Measurements from ENCODE around the gene TEX44.

The TEX44 gene

GRCh38 chr2:231621051-231621879 lies 28.6 kb downstream of the TEX44 start:
- TF ChIP-seq, protein P1, sequence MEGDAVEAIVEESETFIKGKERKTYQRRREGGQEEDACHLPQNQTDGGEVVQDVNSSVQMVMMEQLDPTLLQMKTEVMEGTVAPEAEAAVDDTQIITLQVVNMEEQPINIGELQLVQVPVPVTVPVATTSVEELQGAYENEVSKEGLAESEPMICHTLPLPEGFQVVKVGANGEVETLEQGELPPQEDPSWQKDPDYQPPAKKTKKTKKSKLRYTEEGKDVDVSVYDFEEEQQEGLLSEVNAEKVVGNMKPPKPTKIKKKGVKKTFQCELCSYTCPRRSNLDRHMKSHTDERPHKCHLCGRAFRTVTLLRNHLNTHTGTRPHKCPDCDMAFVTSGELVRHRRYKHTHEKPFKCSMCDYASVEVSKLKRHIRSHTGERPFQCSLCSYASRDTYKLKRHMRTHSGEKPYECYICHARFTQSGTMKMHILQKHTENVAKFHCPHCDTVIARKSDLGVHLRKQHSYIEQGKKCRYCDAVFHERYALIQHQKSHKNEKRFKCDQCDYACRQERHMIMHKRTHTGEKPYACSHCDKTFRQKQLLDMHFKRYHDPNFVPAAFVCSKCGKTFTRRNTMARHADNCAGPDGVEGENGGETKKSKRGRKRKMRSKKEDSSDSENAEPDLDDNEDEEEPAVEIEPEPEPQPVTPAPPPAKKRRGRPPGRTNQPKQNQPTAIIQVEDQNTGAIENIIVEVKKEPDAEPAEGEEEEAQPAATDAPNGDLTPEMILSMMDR (IDR thresholded peaks at IDR 0.05; ENCODE audit: insufficient read depth, low read length) = no peak
- TF ChIP-seq REST (IDR thresholded peaks at IDR 0.05; ENCODE audit: insufficient replicate concordance, low read depth) = no peak
- no peak for TF ChIP-seq SPI1 (IDR thresholded peaks at IDR 0.05; ENCODE audit: borderline replicate concordance, low read depth)
- no peak for TF ChIP-seq POLR2AphosphoS5 (IDR thresholded peaks at IDR 0.05; ENCODE audit: low read depth)
- no peak for TF ChIP-seq GABPA (IDR thresholded peaks at IDR 0.05; ENCODE audit: low read depth)
- no peak for DNase-seq (ENCODE audit: low read depth in 1 of 2, low spot score in 1 of 2)
- Histone ChIP-seq H3K27me3 (ENCODE audit: insufficient read depth, poor library complexity, severe bottlenecking) (no peaks in the 10 kb centered on the region), H3K4me3 (replicated peaks; ENCODE audit: insufficient read depth, low read length) (no peak overlapping the region), H3K27ac (replicated peaks) (no peak overlapping the region)

- DNase-seq (ENCODE audit: low read depth in 1 of 2, low spot score in 1 of 2) = no peak
- H3K4me3 ChIP-seq (replicated peaks; ENCODE audit: insufficient read depth, low read length) = no peak overlapping the region
- no peaks in the 10 kb centered on the region for H3K27me3 ChIP-seq (ENCODE audit: insufficient read depth, poor library complexity, severe bottlenecking)
- TF ChIP-seq POLR2AphosphoS5 (IDR thresholded peaks at IDR 0.05; ENCODE audit: low read depth) (no peak), REST (IDR thresholded peaks at IDR 0.05; ENCODE audit: insufficient replicate concordance, low read depth) (no peak), SPI1 (IDR thresholded peaks at IDR 0.05; ENCODE audit: borderline replicate concordance, low read depth) (no peak), GABPA (IDR thresholded peaks at IDR 0.05; ENCODE audit: low read depth) (no peak)
- TF ChIP-seq, protein P1 (IDR thresholded peaks at IDR 0.05; ENCODE audit: insufficient read depth, low read length) = no peak
- H3K27ac ChIP-seq (replicated peaks) = no peak overlapping the region
These were observed 30.3 kb downstream of the TEX44 start for GRCh38 chr2:231622963-231623362.

GRCh38 chr2:231626449-231626848 lies 33.8 kb downstream of the TEX44 start:
- TF ChIP-seq, protein P1 (IDR thresholded peaks at IDR 0.05; ENCODE audit: insufficient read depth, low read length) = no peak
- no peak for TF ChIP-seq POLR2AphosphoS5 (IDR thresholded peaks at IDR 0.05; ENCODE audit: low read depth)
- no peak for TF ChIP-seq GABPA (IDR thresholded peaks at IDR 0.05; ENCODE audit: low read depth)
- no peak for TF ChIP-seq SPI1 (IDR thresholded peaks at IDR 0.05; ENCODE audit: borderline replicate concordance, low read depth)
- H3K4me3 ChIP-seq (replicated peaks; ENCODE audit: insufficient read depth, low read length) = no peak overlapping the region
- no peak overlapping the region for H3K27ac ChIP-seq (replicated peaks)
- DNase-seq (ENCODE audit: low read depth in 1 of 2, low spot score in 1 of 2) = no peak
- H3K27me3 ChIP-seq (ENCODE audit: insufficient read depth, poor library complexity, severe bottlenecking) = no peaks in the 10 kb centered on the region

Data from HL-60 (cell line).